Measurements from ENCODE around the gene NKX1-1. TPM values are rescaled to one million over a fixed set of nuclear protein-coding genes. Genes with fewer than 3 reads are reported as not detected.
"Not testable (repeated sequence)": the region's sequence is repeated elsewhere in the genome, so short reads cannot be mapped to it uniquely, and the experiment has no call there.

The NKX1-1 gene
- total and polyA plus RNA-seq, 2 of the 8 experiments (the other 6 are each of a cell fraction or from before 2014, with no cell fraction given), result not detected

DNA sequence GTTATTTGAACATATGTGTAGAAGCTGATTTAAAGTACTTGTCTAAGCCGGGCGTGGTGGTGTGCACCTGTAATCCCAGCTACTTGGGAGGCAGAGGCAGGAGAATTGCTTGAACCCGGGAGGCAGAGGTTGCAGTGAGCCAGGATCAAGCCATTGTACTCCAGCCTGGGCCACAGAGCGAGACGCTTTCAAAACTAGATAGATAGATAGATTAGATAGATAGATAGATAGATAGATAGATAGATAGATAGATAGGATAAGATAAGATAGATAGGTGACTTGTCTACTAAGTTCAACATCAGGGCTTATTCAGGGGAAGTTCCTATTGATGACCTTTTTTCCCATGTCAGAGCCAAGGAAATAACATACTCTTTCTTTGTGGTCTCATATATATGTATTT, 12.9 kb downstream of the NKX1-1 start:
- H2BK120ac ChIP-seq (replicated peaks; ENCODE audit: low read depth, low read length); H2AK5ac ChIP-seq (ENCODE audit: low read depth, low read length); H3K18ac ChIP-seq (ENCODE audit: extremely low read depth, low read length); H3K23ac ChIP-seq (ENCODE audit: insufficient read length); H3K79me2 ChIP-seq (ENCODE audit: control insufficient read depth in 1 of 2, insufficient read depth in 2 of 2, low read length in 2 of 2); H3K4me1 ChIP-seq (replicated peaks in 1 of 4; ENCODE audit: control insufficient read depth in 3 of 4, insufficient read depth in 4 of 4, low read length in 3 of 4); H4K91ac ChIP-seq (replicated peaks; ENCODE audit: insufficient read length, low read length); FAIRE-seq; H3K56ac ChIP-seq (replicated peaks; ENCODE audit: insufficient read length, low read depth, low read length); DNase-seq (ENCODE audit: low read depth in 1 of 2, low spot score in 2 of 2); H3K4me2 ChIP-seq (ENCODE audit: insufficient read depth in 1 of 2, low read depth in 2 of 2, low read length in 2 of 2); H2BK15ac ChIP-seq (ENCODE audit: low read length); H3K9ac ChIP-seq (replicated peaks in 1 of 4; ENCODE audit: extremely low read depth in 1 of 4, low read depth in 3 of 4, low read length in 3 of 4); H2BK5ac ChIP-seq (ENCODE audit: low read depth, low read length); H2BK12ac ChIP-seq (ENCODE audit: low read depth, low read length); H2BK20ac ChIP-seq (ENCODE audit: low read length); H3K23me2 ChIP-seq (ENCODE audit: low read depth, low read length); H4K20me1 ChIP-seq (replicated peaks in 1 of 2; ENCODE audit: control insufficient read depth in 1 of 2, insufficient read depth in 2 of 2, low read length in 2 of 2); H2AFZ ChIP-seq (ENCODE audit: low read length); H3K27ac ChIP-seq (ENCODE audit: low read depth, low read length); POLR2A ChIA-PET (ENCODE audit: partially characterized antibody); H4K5ac ChIP-seq (ENCODE audit: insufficient read length, low read depth, low read length); H3K14ac ChIP-seq (ENCODE audit: insufficient read length); H3K4me3 ChIP-seq (ENCODE audit: extremely low read depth in 1 of 4, insufficient read depth in 2 of 4, low read depth in 3 of 4, low read length in 4 of 4); H3K79me1 ChIP-seq (ENCODE audit: low read depth, low read length); H4K8ac ChIP-seq (ENCODE audit: extremely low read depth, insufficient read depth, low read length); H3K4ac ChIP-seq (replicated peaks; ENCODE audit: insufficient read length, low read depth, low read length); H3K36me3 ChIP-seq (ENCODE audit: control insufficient read depth in 2 of 4, insufficient read depth in 4 of 4, low read length in 3 of 4); H3K27me3 ChIP-seq (replicated peaks in 1 of 4; ENCODE audit: control insufficient read depth in 3 of 4, extremely low read depth in 1 of 4, insufficient read depth in 3 of 4, low read length in 3 of 4): not testable (repeated sequence)
- H3K9me3 ChIP-seq (ENCODE audit: insufficient read depth in 2 of 2, low read depth in 1 of 2, low read length in 1 of 2), result peaks cover 14 to 27% of the 10 kb centered on the region in 2 experiments
- CTCF ChIA-PET (ENCODE audit: partially characterized antibody), result interaction anchor here (1.1 kb wide), 1 partner anchor 37 kb away, joined by 4 read pairs; no protein-coding TSS in a partner anchor
- WGBS, 2 experiments (ENCODE audit: extremely low coverage in 1 of 2, insufficient coverage in 1 of 2, insufficient read length in 1 of 2, insufficient replicate concordance in 2 of 2, low coverage in 1 of 2, low lambda C conversion rate in 2 of 2, missing lambda C conversion rate in 1 of 2), result 84% methylated on average over 5 of the region's 5 CpGs; no CpG with 5 or more reads in 1 of the 2 experiments

All from H1 (cell line).